Ishikawa (cell line): ENCODE data around the gene DROSHA.

ENCODE experiments used
- CEBPB ChIP-seq: IDR thresholded peaks from 2 replicates; pipeline ENCODE4 v1.6.1; 2012
- EGR1 ChIP-seq: IDR thresholded peaks from 2 replicates; pipeline ENCODE4 v1.6.1; 2012
- EP300 ChIP-seq: IDR thresholded peaks from 2 replicates; pipeline ENCODE4 v1.6.1; 2012; ENCODE audit warnings: borderline replicate concordance
- ZBTB7A ChIP-seq: IDR thresholded peaks from 2 replicates; pipeline ENCODE4 v1.6.1; 2012; ENCODE audit warnings: low read depth

GRCh38 chr5:31449962-31450361 is 81.9 kb downstream of the DROSHA start:
- no peak for TF ChIP-seq EGR1
- TF ChIP-seq CEBPB, result no peak
- no peak for TF ChIP-seq EP300
- TF ChIP-seq ZBTB7A, result no peak
